Measurements from ENCODE around the gene FPR3. TPM values are rescaled to one million over a fixed set of nuclear protein-coding genes. Genes with fewer than 3 reads are reported as not detected.

Gene FPR3
- total RNA-seq, 6 experiments from 2014 or later = 2.2 to 13.9 (median 4.6) TPM

- no peaks in the 10 kb centered on the region for H3K9me3 ChIP-seq
- no peak overlapping the region for H3K4me3 ChIP-seq
- intact Hi-C loops (cut with DNase I) = no loop called here
- no peaks in the 10 kb centered on the region for H3K27me3 ChIP-seq
- DNase-seq (no peak), ATAC-seq (no peak)
- H3K36me3 ChIP-seq = no peaks in the 10 kb centered on the region
- H3K4me1 ChIP-seq = no peaks in the 10 kb centered on the region
- WGBS (ENCODE audit: insufficient coverage, low coverage, low lambda C conversion rate, missing lambda C conversion rate) = 81% methylated on average over 3 of the region's 3 CpGs
- H3K27ac ChIP-seq = no peak overlapping the region
- no peak for TF ChIP-seq POLR2A (IDR thresholded peaks at IDR 0.05)
- TF ChIP-seq, protein P1, sequence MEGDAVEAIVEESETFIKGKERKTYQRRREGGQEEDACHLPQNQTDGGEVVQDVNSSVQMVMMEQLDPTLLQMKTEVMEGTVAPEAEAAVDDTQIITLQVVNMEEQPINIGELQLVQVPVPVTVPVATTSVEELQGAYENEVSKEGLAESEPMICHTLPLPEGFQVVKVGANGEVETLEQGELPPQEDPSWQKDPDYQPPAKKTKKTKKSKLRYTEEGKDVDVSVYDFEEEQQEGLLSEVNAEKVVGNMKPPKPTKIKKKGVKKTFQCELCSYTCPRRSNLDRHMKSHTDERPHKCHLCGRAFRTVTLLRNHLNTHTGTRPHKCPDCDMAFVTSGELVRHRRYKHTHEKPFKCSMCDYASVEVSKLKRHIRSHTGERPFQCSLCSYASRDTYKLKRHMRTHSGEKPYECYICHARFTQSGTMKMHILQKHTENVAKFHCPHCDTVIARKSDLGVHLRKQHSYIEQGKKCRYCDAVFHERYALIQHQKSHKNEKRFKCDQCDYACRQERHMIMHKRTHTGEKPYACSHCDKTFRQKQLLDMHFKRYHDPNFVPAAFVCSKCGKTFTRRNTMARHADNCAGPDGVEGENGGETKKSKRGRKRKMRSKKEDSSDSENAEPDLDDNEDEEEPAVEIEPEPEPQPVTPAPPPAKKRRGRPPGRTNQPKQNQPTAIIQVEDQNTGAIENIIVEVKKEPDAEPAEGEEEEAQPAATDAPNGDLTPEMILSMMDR (IDR thresholded peaks at IDR 0.05) = no peak
Measured at GRCh38 chr19:51822946-51823345, 28.0 kb downstream of the FPR3 start.

DNA sequence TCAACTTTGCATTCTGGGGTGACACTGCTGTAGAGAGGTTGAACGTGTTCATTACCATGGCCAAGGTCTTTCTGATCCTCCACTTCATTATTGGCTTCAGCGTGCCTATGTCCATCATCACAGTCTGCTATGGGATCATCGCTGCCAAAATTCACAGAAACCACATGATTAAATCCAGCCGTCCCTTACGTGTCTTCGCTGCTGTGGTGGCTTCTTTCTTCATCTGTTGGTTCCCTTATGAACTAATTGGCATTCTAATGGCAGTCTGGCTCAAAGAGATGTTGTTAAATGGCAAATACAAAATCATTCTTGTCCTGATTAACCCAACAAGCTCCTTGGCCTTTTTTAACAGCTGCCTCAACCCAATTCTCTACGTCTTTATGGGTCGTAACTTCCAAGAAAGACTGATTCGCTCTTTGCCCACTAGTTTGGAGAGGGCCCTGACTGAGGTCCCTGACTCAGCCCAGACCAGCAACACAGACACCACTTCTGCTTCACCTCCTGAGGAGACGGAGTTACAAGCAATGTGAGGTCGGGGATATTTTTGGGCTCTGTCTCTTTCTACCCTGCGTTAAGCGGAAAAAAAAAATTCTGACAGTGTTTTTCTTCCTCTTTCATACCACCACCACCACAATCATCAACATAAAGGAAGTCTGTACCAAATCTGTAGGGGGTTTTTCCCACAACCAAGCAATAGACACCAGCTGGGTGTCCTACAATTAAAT is 29.5 kb downstream of the FPR3 start:
- Histone ChIP-seq H3K27ac (no peak overlapping the region), H3K27me3 (no peaks in the 10 kb centered on the region), H3K36me3 (no peaks in the 10 kb centered on the region), H3K4me1 (no peaks in the 10 kb centered on the region), H3K4me3 (no peak overlapping the region), H3K9me3 (no peaks in the 10 kb centered on the region)
- intact Hi-C loops (cut with DNase I) = no loop called here
- DNase-seq (no peak), ATAC-seq (peak in 3 of 4 donors; percentile 69 to 78 (median 69))
- no peak for TF ChIP-seq POLR2A (IDR thresholded peaks at IDR 0.05)
- TF ChIP-seq, protein P1 (IDR thresholded peaks at IDR 0.05) = no peak
- WGBS (ENCODE audit: insufficient coverage, low coverage, low lambda C conversion rate, missing lambda C conversion rate) = 52% methylated on average over 11 of the region's 13 CpGs

DNA sequence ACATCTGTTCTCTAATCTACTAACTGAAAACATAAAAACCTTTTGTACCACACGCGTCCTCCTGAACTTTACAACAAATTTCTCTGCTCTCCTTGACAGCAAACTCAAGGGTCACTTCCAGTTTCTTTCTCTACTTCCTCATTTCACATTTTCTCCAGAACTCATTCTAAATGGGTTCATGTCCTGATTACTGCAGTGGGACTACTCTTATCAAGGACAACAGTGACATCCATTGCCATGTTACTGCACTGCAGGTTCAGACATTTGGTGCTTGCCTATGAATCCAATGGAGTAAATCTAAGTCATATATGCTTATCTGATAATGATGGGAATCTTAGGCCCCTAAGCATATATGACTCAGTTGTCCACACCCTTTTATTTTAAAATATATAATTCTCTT is 35.3 kb downstream of the FPR3 start:
- Histone ChIP-seq H3K27ac (no peak overlapping the region), H3K4me3 (no peak overlapping the region), H3K27me3 (no peaks in the 10 kb centered on the region), H3K9me3 (peaks cover 0 to 4% (median 0%) of the 10 kb centered on the region in 4 donors), H3K4me1 (no peaks in the 10 kb centered on the region), H3K36me3 (no peaks in the 10 kb centered on the region)
- 41% methylated on average over 2 of the region's 2 CpGs for WGBS (ENCODE audit: insufficient coverage, low coverage, low lambda C conversion rate, missing lambda C conversion rate)
- TF ChIP-seq, protein P1 (IDR thresholded peaks at IDR 0.05) = peak in 2 of 4 donors; percentile 12 to 20
- TF ChIP-seq POLR2A (IDR thresholded peaks at IDR 0.05) = no peak
- intact Hi-C loops (cut with DNase I) = no loop called here
- DNase-seq = no peak
- peak in 3 of 4 donors; percentile 53 to 81 (median 57) for ATAC-seq

- no peak overlapping the region for H3K27ac ChIP-seq
- H3K4me3 ChIP-seq = no peak overlapping the region
- intact Hi-C loops (cut with DNase I) = no loop called here
- no peaks in the 10 kb centered on the region for H3K36me3 ChIP-seq
- no peaks in the 10 kb centered on the region for H3K4me1 ChIP-seq
- WGBS (ENCODE audit: insufficient coverage, low coverage, low lambda C conversion rate, missing lambda C conversion rate) = 86% methylated on average over 2 of the region's 2 CpGs
- H3K9me3 ChIP-seq = peaks cover 0 to 12% (median 0%) of the 10 kb centered on the region in 4 donors
- ATAC-seq = no peak
- H3K27me3 ChIP-seq = no peaks in the 10 kb centered on the region
- no peak for DNase-seq
- no peak for TF ChIP-seq POLR2A (IDR thresholded peaks at IDR 0.05)
- TF ChIP-seq, protein P1 (IDR thresholded peaks at IDR 0.05) = no peak
Measured at GRCh38 chr19:51837145-51837544, 42.2 kb downstream of the FPR3 start.

All from right lobe of liver (tissue), 6 donors.